Esophagus squamous epithelium (tissue), 5 donors: Measurements from ENCODE around the gene RNF213. TPM values are rescaled to one million over a fixed set of nuclear protein-coding genes. Genes with fewer than 3 reads are reported as not detected.

Experiments
- DNase-seq: peaks from one replicate; lab custom pipeline; 2025; lab: John Stamatoyannopoulos, UW
- H3K27ac ChIP-seq, 4 donors: fragments of 200-600 bp; sonication (generic); one replicate each; pipeline ENCODE4 v1.5.1; 2016 to 2019; ENCODE audit warnings: mild to moderate bottlenecking in 1 of 4
- H3K27me3 ChIP-seq, 4 donors: fragments of 200-600 bp; sonication (generic); 1 replicate in 3 of 4; 2 replicates in 1 of 4; pipeline versions ENCODE4 v1.5.1 to v1.6.0; 2017 to 2021; ENCODE audit warnings: antibody characterized with exemption in 1 of 4
- H3K36me3 ChIP-seq, 3 donors: fragments of 200-600 bp; sonication (generic); one replicate each; pipeline ENCODE4 v1.5.1; 2016 to 2019
- H3K4me1 ChIP-seq, 3 donors: fragments of 200-600 bp; sonication (generic); one replicate each; pipeline ENCODE4 v1.5.1; 2017 to 2019
- H3K4me3 ChIP-seq, 4 donors: fragments of 200-600 bp; sonication (generic); 1 replicate in 3 of 4; 2 replicates in 1 of 4; pipeline ENCODE4 v1.5.1; 2016 to 2019; ENCODE audit warnings: mild to moderate bottlenecking in 2 of 4, moderate library complexity in 1 of 4
- H3K9me3 ChIP-seq, 3 donors: fragments of 200-600 bp; sonication (generic); one replicate each; pipeline ENCODE4 v1.5.1; 2016 to 2019
- POLR2A ChIP-seq, 4 donors: fragments of 450-650 bp; IDR thresholded peaks; one replicate each; pipeline ENCODE4 v1.6.1; 2017; ENCODE audit warnings: antibody characterized with exemption in 4 of 4, mild to moderate bottlenecking in 4 of 4, moderate library complexity in 3 of 4
- WGBS, 2 donors: methylation state at CpG; one replicate each; pipeline ENCODE4 v1.1.5; 2018; 5-methylcytosine and 5-hydroxymethylcytosine counted together
- intact Hi-C: fragments of 100-400 bp; cut with DNase I; formaldehyde crosslinking; loops from one replicate; pipeline ENCODE4 v1.15.0; 2022
- total RNA-seq, 4 donors: library from RNA; depleted of rRNA; stranded (reverse); fragments of >200 nt; gene quantifications; one replicate each; pipeline ENCODE4 v1.1.0, GENCODE V29; 2016
- TF ChIP-seq, protein P1 (sequence below), 6 experiments: fragments of 450-650 bp in 4 of 6; fragments of 200-600 bp in 2 of 6; sonication (generic) in 2 of 6; IDR thresholded peaks; one replicate each; pipeline ENCODE4 v1.5.1; 2016 to 2019; ENCODE audit warnings: antibody characterized with exemption in 6 of 6, mild to moderate bottlenecking in 4 of 6, moderate library complexity in 4 of 6
- donor health status: DM: yes; HTN: yes; CAD: no.

RNF213 gene
- total RNA-seq, 4 donors from 2014 or later = 56.1 to 67.9 (median 60.9) TPM

DNA sequence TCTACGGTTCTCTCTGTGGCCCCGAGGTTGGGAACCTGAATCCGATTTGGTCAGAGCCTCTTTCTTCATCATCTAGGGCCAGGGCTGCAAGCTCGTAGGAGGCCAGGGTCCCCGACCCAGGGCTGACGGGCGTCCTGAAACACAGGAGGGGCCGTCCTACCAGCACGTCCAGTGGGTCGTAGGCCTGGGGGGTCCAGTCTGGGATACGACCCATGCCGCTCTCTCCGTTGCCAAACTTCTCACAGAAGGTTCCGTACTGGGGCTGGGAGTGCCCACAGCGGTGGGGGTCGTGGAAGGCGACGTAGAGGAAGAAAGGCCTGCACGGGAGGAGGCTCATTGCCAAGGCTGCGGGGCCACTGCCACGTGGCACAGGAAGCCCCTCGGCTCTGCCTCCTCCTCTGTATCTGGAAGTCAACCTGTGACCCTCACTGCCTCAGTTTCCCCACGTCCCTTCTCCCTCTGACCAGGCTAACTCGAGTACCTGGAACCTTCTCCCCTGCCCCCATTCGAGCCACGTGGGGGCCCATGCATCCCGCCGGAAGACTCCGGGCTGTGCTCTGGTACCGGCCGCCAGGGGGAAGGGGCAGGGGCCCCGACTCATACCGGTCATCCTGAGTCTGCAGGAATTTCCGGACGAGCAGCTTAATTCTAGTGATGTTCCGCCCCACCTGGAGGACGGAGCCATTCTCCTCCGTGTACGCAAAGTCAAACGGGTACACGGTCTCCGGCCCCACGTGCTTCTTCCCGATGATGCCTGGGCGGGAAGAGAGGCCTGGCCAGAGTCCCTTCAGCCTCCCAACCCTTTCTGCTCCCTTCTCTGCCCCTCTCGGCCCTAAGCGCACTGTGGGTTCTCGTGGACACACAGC, 46.4 kb upstream of the RNF213 start:
- Histone ChIP-seq H3K36me3 (peaks cover 8 to 91% (median 25%) of the 10 kb centered on the region in 3 donors), H3K4me3 (no peak overlapping the region), H3K9me3 (no peaks in the 10 kb centered on the region), H3K27me3 (no peaks in the 10 kb centered on the region), H3K27ac (no peak overlapping the region), H3K4me1 (peaks cover 0 to 19% (median 10%) of the 10 kb centered on the region in 3 donors)
- 91 to 92% methylated on average over 24 to 30 of the region's 48 CpGs for WGBS, 2 donors
- intact Hi-C loops = no loop called here
- no peak for DNase-seq
- TF ChIP-seq, protein P1, sequence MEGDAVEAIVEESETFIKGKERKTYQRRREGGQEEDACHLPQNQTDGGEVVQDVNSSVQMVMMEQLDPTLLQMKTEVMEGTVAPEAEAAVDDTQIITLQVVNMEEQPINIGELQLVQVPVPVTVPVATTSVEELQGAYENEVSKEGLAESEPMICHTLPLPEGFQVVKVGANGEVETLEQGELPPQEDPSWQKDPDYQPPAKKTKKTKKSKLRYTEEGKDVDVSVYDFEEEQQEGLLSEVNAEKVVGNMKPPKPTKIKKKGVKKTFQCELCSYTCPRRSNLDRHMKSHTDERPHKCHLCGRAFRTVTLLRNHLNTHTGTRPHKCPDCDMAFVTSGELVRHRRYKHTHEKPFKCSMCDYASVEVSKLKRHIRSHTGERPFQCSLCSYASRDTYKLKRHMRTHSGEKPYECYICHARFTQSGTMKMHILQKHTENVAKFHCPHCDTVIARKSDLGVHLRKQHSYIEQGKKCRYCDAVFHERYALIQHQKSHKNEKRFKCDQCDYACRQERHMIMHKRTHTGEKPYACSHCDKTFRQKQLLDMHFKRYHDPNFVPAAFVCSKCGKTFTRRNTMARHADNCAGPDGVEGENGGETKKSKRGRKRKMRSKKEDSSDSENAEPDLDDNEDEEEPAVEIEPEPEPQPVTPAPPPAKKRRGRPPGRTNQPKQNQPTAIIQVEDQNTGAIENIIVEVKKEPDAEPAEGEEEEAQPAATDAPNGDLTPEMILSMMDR (IDR thresholded peaks at IDR 0.05) = no peak
- TF ChIP-seq POLR2A (IDR thresholded peaks at IDR 0.05) = no peak

DNA sequence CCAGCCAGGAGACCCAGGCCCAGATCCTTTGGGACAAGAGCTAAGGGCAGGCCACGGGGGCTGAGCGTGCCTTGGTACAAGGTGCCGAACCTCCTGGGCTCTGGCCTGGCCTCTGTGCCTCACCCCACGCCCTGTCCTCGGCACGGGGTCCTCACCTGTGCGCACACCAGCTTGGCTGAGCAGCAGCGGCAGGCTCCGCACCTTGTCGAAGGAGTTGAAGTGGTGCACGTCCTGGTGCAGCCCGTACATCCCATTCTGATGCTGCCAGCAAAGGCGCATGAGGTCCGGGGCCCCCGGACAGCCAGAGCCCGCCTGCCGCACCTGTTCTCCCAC, 45.8 kb upstream of the RNF213 start:
- peaks cover 0 to 25% (median 14%) of the 10 kb centered on the region in 3 donors for H3K4me1 ChIP-seq
- peaks cover 6 to 85% (median 21%) of the 10 kb centered on the region in 3 donors for H3K36me3 ChIP-seq
- no peaks in the 10 kb centered on the region for H3K27me3 ChIP-seq
- DNase-seq = no peak
- no peak overlapping the region for H3K27ac ChIP-seq
- intact Hi-C loops = no loop called here
- H3K4me3 ChIP-seq = no peak overlapping the region
- H3K9me3 ChIP-seq = no peaks in the 10 kb centered on the region
- TF ChIP-seq, protein P1 (IDR thresholded peaks at IDR 0.05) = no peak
- TF ChIP-seq POLR2A (IDR thresholded peaks at IDR 0.05) = no peak
- WGBS, 2 donors = 82 to 85% methylated on average over 8 to 9 of the region's 17 CpGs

DNA sequence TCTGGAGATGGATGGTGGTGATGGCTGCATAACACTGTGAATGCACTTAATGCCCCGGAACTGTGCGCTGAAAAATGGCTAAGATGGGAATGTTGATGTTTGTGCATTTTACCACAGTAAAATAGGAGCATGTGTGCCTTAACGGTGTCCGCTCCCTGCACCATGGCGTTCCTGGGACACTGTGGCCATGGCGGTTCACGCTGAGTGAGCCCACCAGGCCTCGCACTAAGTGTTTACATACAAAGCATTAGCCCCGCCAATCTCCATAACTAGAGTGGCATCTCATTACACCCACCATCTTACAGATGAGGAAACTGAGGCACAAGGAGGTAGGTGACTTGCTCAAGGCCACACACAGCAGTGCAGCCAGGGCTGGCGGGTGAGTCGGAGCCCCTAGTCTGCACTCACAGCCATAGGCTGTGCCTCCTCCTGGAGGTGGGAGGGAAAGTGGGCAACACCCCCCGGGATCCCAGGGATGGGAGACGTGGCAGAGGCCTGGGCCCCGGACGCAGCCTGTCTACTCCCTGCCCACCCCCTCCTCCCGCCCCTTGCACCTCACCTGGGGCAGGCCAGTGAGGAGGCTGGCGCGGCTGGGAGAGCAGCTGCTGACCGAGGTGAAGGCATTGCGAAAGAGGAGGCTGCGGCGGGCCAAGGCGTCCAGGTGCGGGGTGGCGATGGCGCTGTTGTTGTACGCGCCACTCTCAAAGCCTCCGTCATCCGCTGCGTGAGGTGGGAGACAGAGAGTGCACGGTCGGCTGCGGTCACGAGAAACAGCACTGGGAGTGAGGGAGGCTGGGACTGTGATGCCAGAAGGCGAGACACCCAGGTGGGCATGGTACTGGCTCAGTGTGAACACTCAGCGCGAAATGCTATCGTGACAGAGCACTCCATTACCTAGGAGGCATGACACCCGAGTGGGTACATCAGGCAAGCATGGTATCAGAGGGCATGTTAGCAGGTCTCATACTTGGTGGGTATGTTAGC, 43.9 kb upstream of the RNF213 start:
- H3K36me3 ChIP-seq = peaks cover 0 to 66% (median 8%) of the 10 kb centered on the region in 3 donors
- TF ChIP-seq, protein P1 (IDR thresholded peaks at IDR 0.05) = no peak
- TF ChIP-seq POLR2A (IDR thresholded peaks at IDR 0.05) = no peak
- WGBS, 2 donors = 92 to 96% methylated on average over 7 to 24 of the region's 40 CpGs

DNA sequence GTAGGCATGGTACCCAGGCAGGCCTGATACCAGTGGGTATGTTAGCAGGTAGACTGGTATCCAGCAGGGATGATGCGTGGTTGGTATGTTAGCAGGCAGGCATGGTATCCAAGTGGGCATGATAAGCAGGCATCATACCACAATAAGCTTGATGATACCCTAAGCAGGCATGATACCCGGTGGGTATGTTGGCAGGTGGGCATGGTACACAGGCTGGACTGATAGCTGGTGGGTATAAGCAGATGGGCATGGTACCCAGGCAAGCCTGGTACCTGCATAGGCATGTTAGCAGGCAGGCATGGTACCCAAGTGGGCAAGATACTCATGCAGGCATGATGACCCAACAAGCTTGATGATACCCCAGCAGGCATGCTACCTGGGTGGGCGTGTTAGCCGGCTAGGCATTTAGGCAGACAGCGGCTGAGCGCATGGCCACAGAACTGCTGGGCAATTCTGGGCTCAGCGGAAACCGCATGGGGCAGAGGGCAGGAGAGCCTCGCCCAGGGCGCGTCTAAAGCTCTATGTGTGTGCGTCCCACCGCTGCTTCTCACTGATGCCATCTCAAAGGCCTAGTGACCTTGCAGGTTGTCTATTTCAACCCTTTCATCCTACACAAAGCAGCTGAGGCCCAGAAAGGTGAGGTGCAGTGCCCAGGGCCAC, 42.8 kb upstream of the RNF213 start:
- H3K4me1 ChIP-seq = peaks cover 10 to 51% (median 26%) of the 10 kb centered on the region in 3 donors
- TF ChIP-seq POLR2A (IDR thresholded peaks at IDR 0.05) = no peak
- TF ChIP-seq, protein P1 (IDR thresholded peaks at IDR 0.05) = no peak
- no peaks in the 10 kb centered on the region for H3K9me3 ChIP-seq
- H3K4me3 ChIP-seq = no peak overlapping the region
- peaks cover 0 to 55% (median 0%) of the 10 kb centered on the region in 3 donors for H3K36me3 ChIP-seq
- DNase-seq = no peak
- H3K27ac ChIP-seq = no peak overlapping the region
- WGBS, 2 donors = 95% methylated on average over 2 to 12 of the region's 13 CpGs
- intact Hi-C loops = no loop called here
- no peaks in the 10 kb centered on the region for H3K27me3 ChIP-seq

More for the DNA sequence above, 43.9 kb upstream of the RNF213 start:
- Histone ChIP-seq H3K27ac (no peak overlapping the region), H3K4me1 (peaks cover 10 to 40% (median 24%) of the 10 kb centered on the region in 3 donors), H3K27me3 (no peaks in the 10 kb centered on the region), H3K9me3 (no peaks in the 10 kb centered on the region), H3K4me3 (no peak overlapping the region)
- no peak for DNase-seq
- intact Hi-C loops = no loop called here
